Fibroblast of lung (primary cell): Measurements from ENCODE around the gene CEP128. TPM values are rescaled to one million over a fixed set of nuclear protein-coding genes. Genes with fewer than 3 reads are reported as not detected.

Experiments used
- DNase-seq, 2 donors: peaks; one replicate each; pipeline versions ENCODE4 v3.0.0 to v3.0.0-alpha.2; 2010; ENCODE audit warnings: low read depth in 2 of 2
- H2AFZ ChIP-seq: 2 replicates; pipeline ENCODE4 v1.5.1; 2012; ENCODE audit warnings: low read length, control low read depth, inconsistent platforms
- H3K27ac ChIP-seq: 2 replicates; pipeline ENCODE4 v1.5.1; 2011; ENCODE audit warnings: low read length, control low read depth; ENCODE audit not compliant: insufficient read depth
- H3K27me3 ChIP-seq: 2 replicates; pipeline ENCODE4 v1.5.1; 2011; ENCODE audit warnings: mild to moderate bottlenecking, low read length; ENCODE audit not compliant: control insufficient read depth, insufficient read depth
- H3K36me3 ChIP-seq: 2 replicates; pipeline ENCODE4 v1.5.1; 2011; ENCODE audit warnings: low read length; ENCODE audit not compliant: control insufficient read depth, insufficient read depth
- H3K4me1 ChIP-seq: 2 replicates; pipeline ENCODE4 v1.5.1; 2011; ENCODE audit warnings: low read length; ENCODE audit not compliant: control insufficient read depth, insufficient read depth; ENCODE audit errors: extremely low read depth
- H3K4me2 ChIP-seq: 2 replicates; pipeline ENCODE4 v1.5.1; 2011; ENCODE audit warnings: low read length, control low read depth; ENCODE audit not compliant: insufficient read depth; ENCODE audit errors: extremely low read depth
- H3K4me3 ChIP-seq, 4 experiments: fragments of 200-600 bp in 1 of 4; sonication (generic) in 1 of 4; replicated peaks in 1 of 4; 2 replicates each; pipeline ENCODE4 v1.5.1; 2011 to 2016; ENCODE audit warnings: low read length in 4 of 4, low read depth in 3 of 4, mild to moderate bottlenecking in 3 of 4, control low read depth in 2 of 4, inconsistent platforms in 1 of 4, mixed read lengths in 1 of 4; ENCODE audit not compliant: insufficient read depth in 1 of 4; ENCODE audit errors: control extremely low read depth in 1 of 4
- H3K79me2 ChIP-seq: 2 replicates; pipeline ENCODE4 v1.5.1; 2012; ENCODE audit warnings: mild to moderate bottlenecking, low read length, inconsistent platforms; ENCODE audit not compliant: control insufficient read depth, insufficient read depth
- H3K9ac ChIP-seq: 2 replicates; pipeline ENCODE4 v1.5.1; 2011; ENCODE audit warnings: mild to moderate bottlenecking, low read length, control low read depth; ENCODE audit not compliant: insufficient read depth
- H3K9me3 ChIP-seq: 2 replicates; pipeline ENCODE4 v1.5.1; 2012; ENCODE audit warnings: low read depth, low read length; ENCODE audit not compliant: control insufficient read depth, insufficient read depth
- H4K20me1 ChIP-seq: 2 replicates; pipeline ENCODE4 v1.5.1; 2011; ENCODE audit warnings: low read length; ENCODE audit not compliant: control insufficient read depth, insufficient read depth; ENCODE audit errors: extremely low read depth
- EZH2 ChIP-seq: IDR thresholded peaks from 2 replicates; pipeline ENCODE4 v1.5.1; 2012; ENCODE audit warnings: low read length, control low read depth, mild to moderate bottlenecking; ENCODE audit errors: missing control alignments
- polyA plus RNA-seq, 2 donors: library from polyadenylated mRNA; depleted of rRNA in 1 of 2; stranded (reverse) in 1 of 2; unstranded in 1 of 2; fragments of >200 nt; gene quantifications; 2 replicates each; pipeline ENCODE4 v1.2.1, GENCODE V29; 2011 to 2012; ENCODE audit warnings: missing spikeins in 1 of 2
- total RNA-seq: library from RNA; depleted of rRNA; stranded (reverse); fragments of >200 nt; gene quantifications from 2 replicates; pipeline ENCODE4 v1.2.1, GENCODE V29; 2014
- TF ChIP-seq, protein P1 (sequence below), 2 donors: IDR thresholded peaks in 1 of 2; conservative IDR thresholded peaks in 1 of 2; 1 replicate in 1 of 2; 2 replicates in 1 of 2; pipeline ENCODE4 v1.5.1; 2011 to 2012; ENCODE audit warnings: low read length in 2 of 2, control low read depth in 1 of 2, inconsistent platforms in 1 of 2, low read depth in 1 of 2, mild to moderate bottlenecking in 1 of 2

CEP128 gene
- total and polyA plus RNA-seq, 2 donors (not counting 1 experiment from before 2014, with no cell fraction given), result 1.3 to 7.8 TPM

- H3K9me3 ChIP-seq, result no peaks in the 10 kb centered on the region
- H3K4me2 ChIP-seq, result no peak overlapping the region
- H3K4me3 ChIP-seq, result no peak overlapping the region
- H3K79me2 ChIP-seq, result no peaks in the 10 kb centered on the region
- no peak for DNase-seq
- no peak overlapping the region for H2AFZ ChIP-seq
- peaks cover 2% of the 10 kb centered on the region for H3K4me1 ChIP-seq
- no peaks in the 10 kb centered on the region for H3K27me3 ChIP-seq
- H3K9ac ChIP-seq, result no peak overlapping the region
- H4K20me1 ChIP-seq, result no peaks in the 10 kb centered on the region
- H3K27ac ChIP-seq, result no peak overlapping the region
- TF ChIP-seq, protein P1, sequence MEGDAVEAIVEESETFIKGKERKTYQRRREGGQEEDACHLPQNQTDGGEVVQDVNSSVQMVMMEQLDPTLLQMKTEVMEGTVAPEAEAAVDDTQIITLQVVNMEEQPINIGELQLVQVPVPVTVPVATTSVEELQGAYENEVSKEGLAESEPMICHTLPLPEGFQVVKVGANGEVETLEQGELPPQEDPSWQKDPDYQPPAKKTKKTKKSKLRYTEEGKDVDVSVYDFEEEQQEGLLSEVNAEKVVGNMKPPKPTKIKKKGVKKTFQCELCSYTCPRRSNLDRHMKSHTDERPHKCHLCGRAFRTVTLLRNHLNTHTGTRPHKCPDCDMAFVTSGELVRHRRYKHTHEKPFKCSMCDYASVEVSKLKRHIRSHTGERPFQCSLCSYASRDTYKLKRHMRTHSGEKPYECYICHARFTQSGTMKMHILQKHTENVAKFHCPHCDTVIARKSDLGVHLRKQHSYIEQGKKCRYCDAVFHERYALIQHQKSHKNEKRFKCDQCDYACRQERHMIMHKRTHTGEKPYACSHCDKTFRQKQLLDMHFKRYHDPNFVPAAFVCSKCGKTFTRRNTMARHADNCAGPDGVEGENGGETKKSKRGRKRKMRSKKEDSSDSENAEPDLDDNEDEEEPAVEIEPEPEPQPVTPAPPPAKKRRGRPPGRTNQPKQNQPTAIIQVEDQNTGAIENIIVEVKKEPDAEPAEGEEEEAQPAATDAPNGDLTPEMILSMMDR (conservative IDR thresholded peaks at IDR 0.05 in 1 of 2, IDR thresholded peaks at IDR 0.05 in 1 of 2; ENCODE audit: low read depth in 1 of 2, low read length in 2 of 2), result no peak
- no peak for TF ChIP-seq EZH2
- H3K36me3 ChIP-seq, result no peaks in the 10 kb centered on the region
These were observed 73.3 kb downstream of the CEP128 start for GRCh38 chr14:80868260-80868659.

GRCh38 chr14:80867798-80868197, 73.7 kb downstream of the CEP128 start:
- no peak overlapping the region for H3K27ac ChIP-seq
- DNase-seq, result no peak
- no peak overlapping the region for H3K9ac ChIP-seq
- H3K4me3 ChIP-seq, result no peak overlapping the region
- no peak overlapping the region for H2AFZ ChIP-seq
- TF ChIP-seq, protein P1 (conservative IDR thresholded peaks at IDR 0.05 in 1 of 2, IDR thresholded peaks at IDR 0.05 in 1 of 2; ENCODE audit: low read depth in 1 of 2, low read length in 2 of 2), result no peak
- no peaks in the 10 kb centered on the region for H3K36me3 ChIP-seq
- no peak overlapping the region for H3K4me2 ChIP-seq
- no peaks in the 10 kb centered on the region for H3K9me3 ChIP-seq
- no peaks in the 10 kb centered on the region for H3K27me3 ChIP-seq
- H3K79me2 ChIP-seq, result no peaks in the 10 kb centered on the region
- H3K4me1 ChIP-seq, result peaks cover under 1% of the 10 kb centered on the region
- H4K20me1 ChIP-seq, result no peaks in the 10 kb centered on the region

- DNase-seq, result no peak
- H3K36me3 ChIP-seq, result no peaks in the 10 kb centered on the region
- no peak overlapping the region for H3K4me3 ChIP-seq
- no peak overlapping the region for H3K4me2 ChIP-seq
- TF ChIP-seq, protein P1 (conservative IDR thresholded peaks at IDR 0.05 in 1 of 2, IDR thresholded peaks at IDR 0.05 in 1 of 2; ENCODE audit: low read depth in 1 of 2, low read length in 2 of 2), result no peak
- no peak for TF ChIP-seq EZH2
- H3K27ac ChIP-seq, result no peak overlapping the region
- H4K20me1 ChIP-seq, result no peaks in the 10 kb centered on the region
- H3K4me1 ChIP-seq, result no peaks in the 10 kb centered on the region
- no peaks in the 10 kb centered on the region for H3K79me2 ChIP-seq
- no peak overlapping the region for H2AFZ ChIP-seq
- H3K9ac ChIP-seq, result no peak overlapping the region
- no peaks in the 10 kb centered on the region for H3K9me3 ChIP-seq
- H3K27me3 ChIP-seq, result no peaks in the 10 kb centered on the region
These were observed 74.4 kb downstream of the CEP128 start for GRCh38 chr14:80867091-80867490.
